ENCODE measurements around the gene CECR2. TPM values are rescaled to one million over a fixed set of nuclear protein-coding genes. Genes with fewer than 3 reads are reported as not detected.
A peak's percentile ranks its signal among the peaks of the same experiment; 100 is the strongest.

The CECR2 gene
- total RNA-seq, 1 experiment from 2014 or later: 154 TPM

GRCh38 chr22:17331690-17332089, 37.6 kb upstream of the CECR2 start:
- Histone ChIP-seq H3T11ph (ENCODE audit: low read length) (no peak overlapping the region), H3K9ac (ENCODE audit: extremely low read depth, insufficient read length, low read length) (no peak overlapping the region), H2BK20ac (ENCODE audit: low read depth, low read length, poor library complexity, severe bottlenecking) (no peak overlapping the region), H2BK120ac (ENCODE audit: low read depth, low read length, poor library complexity, severe bottlenecking) (no peak overlapping the region), H3K23ac (ENCODE audit: insufficient read length, low read depth, low read length) (no peak overlapping the region), H4K8ac (replicated peaks; ENCODE audit: insufficient read length, low read depth, low read length) (no peak overlapping the region), H3K56ac (ENCODE audit: insufficient read length, low read depth, low read length) (no peak overlapping the region), H3K79me2 (ENCODE audit: insufficient read depth, low read length) (no peaks in the 10 kb centered on the region), H3K27ac (ENCODE audit: insufficient read length, low read depth, low read length) (no peak overlapping the region), H3K27me3 (ENCODE audit: insufficient read depth, low read length) (no peaks in the 10 kb centered on the region), H3K79me1 (ENCODE audit: insufficient read depth, low read depth, low read length, poor library complexity, severe bottlenecking) (no peaks in the 10 kb centered on the region), H3K9me3 (ENCODE audit: control insufficient read depth, low read depth, low read length) (no peaks in the 10 kb centered on the region), H2BK5ac (ENCODE audit: insufficient read length, low read length) (no peak overlapping the region), H3K4me2 (ENCODE audit: insufficient read depth, insufficient read length, low read length) (no peak overlapping the region), H4K20me1 (ENCODE audit: control insufficient read depth, insufficient read depth, insufficient read length) (no peaks in the 10 kb centered on the region), H3K18ac (ENCODE audit: insufficient read length, low read depth, low read length) (no peak overlapping the region), H3K4ac (ENCODE audit: low read depth, low read length) (no peak overlapping the region), H3K4me1 (ENCODE audit: insufficient read depth, low read length) (no peaks in the 10 kb centered on the region), H4K91ac (ENCODE audit: insufficient read length, low read depth, low read length) (no peak overlapping the region), H3K23me2 (ENCODE audit: insufficient read length, low read depth, low read length, poor library complexity, severe bottlenecking) (no peaks in the 10 kb centered on the region), H2AK5ac (ENCODE audit: insufficient read length, low read length) (no peak overlapping the region), H2AFZ (ENCODE audit: low read length) (no peak overlapping the region), H2BK15ac (ENCODE audit: low read depth, low read length) (no peak overlapping the region), H3K14ac (ENCODE audit: insufficient read depth, low read length) (no peak overlapping the region), H4K5ac (ENCODE audit: insufficient read length, low read depth, low read length) (no peak overlapping the region), H2BK12ac (ENCODE audit: insufficient read length, low read depth, low read length) (no peak overlapping the region)
- H3K27ac Mint-ChIP-seq: peak overlapping the region in 1 of 3 experiments; percentile 79; a peak in 1 of 7 replicates
- H3K4me3 Mint-ChIP-seq: 0 out of 5 replicates have a peak overlapping the region, but pooled peaks of 1 of the 2 experiments have one; percentile 32
- H3K27me3 Mint-ChIP-seq (ENCODE audit: low read depth): no peaks in the 10 kb centered on the region
- H3K36me3 Mint-ChIP-seq (ENCODE audit: insufficient read depth in 1 of 3, low read depth in 3 of 3): no peaks in the 10 kb centered on the region; a peak in 1 of 7 replicates
- H3K4me1 Mint-ChIP-seq: peaks cover 0 to 9% of the 10 kb centered on the region in 2 experiments; a peak in 1 of 4 replicates
- TF ChIP-seq CTCF (conservative IDR thresholded peaks at IDR 0.05): no peak
- DNase-seq: no peak
- WGBS (ENCODE audit: extremely low coverage, insufficient read length, low lambda C conversion rate): no CpG with 5 or more reads among the region's 9 CpGs
- no peaks in the 10 kb centered on the region for H3K9me3 Mint-ChIP-seq
